ENCODE data around the gene CXorf51A. TPM values are rescaled to one million over a fixed set of nuclear protein-coding genes. Genes with fewer than 3 reads are reported as not detected.

The CXorf51A gene
- not detected in 5 replicates for total RNA-seq (2022; extraction: Qiagen RNA extraction; ENCODE audit: low read depth)

GRCh38 chrX:146814644-146815043 is at the start of gene CXorf51A:
CXorf51A (minus strand) TSS chrX:146814744; CDS start chrX:146814723, 21 bp downstream.

DNA sequence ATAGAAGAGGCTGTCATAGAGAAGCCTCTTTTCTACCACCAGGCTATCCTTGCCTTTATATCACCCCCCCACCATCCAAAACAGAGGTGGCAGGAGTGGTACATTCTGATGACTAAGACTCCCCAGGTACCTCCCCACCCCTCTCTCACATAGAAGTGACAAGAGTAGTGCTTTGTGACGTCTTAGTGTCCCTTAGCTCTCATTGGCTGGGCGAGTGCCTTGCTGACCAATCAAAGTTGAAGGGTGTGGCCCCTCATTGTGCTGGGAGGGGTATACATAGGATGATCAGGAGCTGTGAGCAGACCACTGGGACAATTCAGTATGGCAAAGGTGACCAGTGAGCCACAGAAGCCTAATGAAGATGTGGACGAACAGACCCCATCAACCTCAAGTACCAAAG is 5.1 kb downstream of the CXorf51A start, which contains the start of gene CXorf51B:
TSS of gene CXorf51B (plus strand) at position 301 of the 400 bp plus-strand sequence. CDS start at position 322, 21 bp downstream.

Other genes starting within 250 kb of the CXorf51A start
- gene CXorf51B, start 5.0 kb downstream of the CXorf51A start, total RNA-seq (2022; extraction: Qiagen RNA extraction; ENCODE audit: low read depth) = not detected in 5 replicates

All from A549 treated with RU486 at 1 μM for 4 hours (cell line).